HFFc6 (cell line): ENCODE data around the gene LYL1. TPM values are rescaled to one million over a fixed set of nuclear protein-coding genes. Genes with fewer than 3 reads are reported as not detected.

ENCODE experiments used
- DNase-seq: peaks from one replicate; pipeline ENCODE4 v3.0.0-alpha.2; 2018
- H3K27ac Mint-ChIP-seq: 2 replicates; pipeline ENCODE4 v1.8.0; 2020; ENCODE audit warnings: mild to moderate bottlenecking, mixed read lengths
- H3K27me3 Mint-ChIP-seq: 2 replicates; pipeline ENCODE4 v1.8.0; 2021; ENCODE audit warnings: mild to moderate bottlenecking, moderate library complexity, mixed read lengths; ENCODE audit not compliant: insufficient read depth
- H3K36me3 Mint-ChIP-seq: 2 replicates; pipeline ENCODE4 v1.8.0; 2021; ENCODE audit warnings: low read depth, mixed read lengths
- H3K4me1 Mint-ChIP-seq: 2 replicates; pipeline ENCODE4 v1.8.0; 2020; ENCODE audit warnings: low read depth, mixed read lengths
- H3K4me3 Mint-ChIP-seq: 2 replicates; pipeline ENCODE4 v1.8.0; 2020; ENCODE audit warnings: mild to moderate bottlenecking, moderate library complexity, mixed read lengths
- H3K9me3 Mint-ChIP-seq: 2 replicates; pipeline ENCODE4 v1.8.0; 2020; ENCODE audit warnings: mild to moderate bottlenecking, mixed read lengths
- CTCF ChIP-seq: fragments of 200-600 bp; sonication (generic); IDR thresholded peaks from 2 replicates; pipeline ENCODE4 v1.5.0; 2021; ENCODE audit warnings: antibody characterized with exemption, mild to moderate bottlenecking
- total RNA-seq, 6 experiments: library from RNA; stranded (reverse); fragmentation: NEBNext Ultra II Directional; extraction: Animal tissue kit (Norgen Biotek cat#: 25700); gene quantifications; 2 replicates in 1 of 6; 3 replicates in 5 of 6; pipeline ENCODE4 v1.2.3, GENCODE V29; 2021

LYL1 gene
- total RNA-seq, 6 experiments from 2014 or later: 1.5 to 5.1 (median 4.2) TPM

DNA sequence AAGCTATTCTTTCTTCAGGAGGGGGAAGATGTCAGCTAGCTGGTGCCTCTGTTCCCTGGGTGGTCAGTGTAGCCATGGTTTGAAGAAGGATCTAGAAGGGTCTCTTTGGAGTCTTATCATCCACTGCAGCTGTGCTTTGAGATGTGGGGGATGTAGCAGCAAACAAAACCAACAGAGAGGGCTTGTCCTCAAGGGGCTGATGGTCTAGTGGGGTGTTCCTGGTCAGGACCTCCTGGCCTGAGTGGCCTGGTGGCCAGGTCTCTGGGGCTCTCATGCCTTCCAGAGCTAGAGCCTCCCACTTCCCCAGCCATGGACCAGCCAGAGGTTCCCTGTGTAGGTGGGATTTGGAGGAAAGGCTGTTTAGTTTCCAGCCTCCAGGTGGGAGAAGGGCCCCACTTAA is 40.3 kb downstream of the LYL1 start:
- peaks cover 52% of the 10 kb centered on the region for H3K4me1 Mint-ChIP-seq
- no peak for DNase-seq
- H3K9me3 Mint-ChIP-seq: no peaks in the 10 kb centered on the region
- peaks cover 3% of the 10 kb centered on the region; the same call in 1 of the 2 replicates for H3K27me3 Mint-ChIP-seq
- no peak overlapping the region for H3K27ac Mint-ChIP-seq
- no peak for TF ChIP-seq CTCF
- H3K36me3 Mint-ChIP-seq: no peaks in the 10 kb centered on the region
- H3K4me3 Mint-ChIP-seq: no peak overlapping the region

DNA sequence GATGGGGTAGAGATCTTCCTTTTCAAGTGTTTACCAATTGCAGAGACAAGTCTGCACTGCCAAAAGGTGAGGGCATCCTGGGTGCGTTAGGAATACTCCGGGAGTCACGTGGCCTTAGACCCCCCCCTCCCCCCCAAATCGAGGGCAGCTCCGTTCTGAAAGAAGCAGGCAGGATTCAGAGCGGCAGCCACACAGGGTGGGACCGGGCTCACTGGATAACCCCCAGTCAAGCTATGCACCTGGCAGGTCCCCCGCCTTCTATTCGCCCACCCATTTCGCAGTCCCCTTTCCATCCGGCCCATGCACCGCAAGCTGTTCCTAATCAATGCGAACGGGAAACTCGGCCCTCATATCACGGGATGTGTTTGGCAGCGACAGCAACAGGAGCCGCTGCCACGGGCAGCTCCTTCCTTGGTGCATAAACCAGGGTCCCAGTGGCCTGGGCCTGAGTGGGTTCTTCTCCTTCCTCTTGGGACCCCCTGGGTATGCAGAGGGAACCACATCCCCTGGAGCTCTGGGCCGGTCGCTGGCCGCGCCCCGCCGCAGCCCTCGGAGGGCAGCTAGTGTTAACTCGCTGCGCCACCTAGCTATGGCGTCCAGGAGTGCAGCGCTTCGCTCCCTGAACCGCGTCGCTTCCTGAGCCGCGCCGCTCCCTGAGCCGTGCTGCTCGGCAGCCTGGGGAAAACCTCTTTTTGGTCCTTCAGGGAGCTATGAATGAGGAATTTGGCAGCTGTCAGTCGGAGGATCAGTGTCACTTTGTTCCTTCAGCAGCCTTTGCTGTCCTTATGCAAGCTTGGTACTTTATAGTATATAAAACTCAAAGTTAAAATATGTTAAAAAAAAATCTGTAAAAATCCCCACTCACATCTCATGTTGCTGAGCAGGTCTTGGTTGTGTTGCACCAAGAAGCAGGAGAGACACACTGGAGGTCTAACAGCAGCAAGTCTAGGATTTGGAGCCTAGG is 41.4 kb downstream of the LYL1 start:
- H3K4me3 Mint-ChIP-seq: peak overlapping the region; percentile 74
- no peaks in the 10 kb centered on the region for H3K9me3 Mint-ChIP-seq
- H3K27ac Mint-ChIP-seq: peak overlapping the region; percentile 83
- no peaks in the 10 kb centered on the region for H3K36me3 Mint-ChIP-seq
- peaks cover 62% of the 10 kb centered on the region for H3K4me1 Mint-ChIP-seq
- DNase-seq: peak; percentile 48
- H3K27me3 Mint-ChIP-seq: peaks cover 3% of the 10 kb centered on the region; the same call in 1 of the 2 replicates
- TF ChIP-seq CTCF: peak; percentile 97

GRCh38 chr19:13060233-13060963 is 42.3 kb downstream of the LYL1 start:
- no peaks in the 10 kb centered on the region for H3K9me3 Mint-ChIP-seq
- H3K4me1 Mint-ChIP-seq: peaks cover 71% of the 10 kb centered on the region
- TF ChIP-seq CTCF: no peak
- peak overlapping the region; percentile 83 for H3K27ac Mint-ChIP-seq
- H3K36me3 Mint-ChIP-seq: no peaks in the 10 kb centered on the region
- peak overlapping the region; percentile 74 for H3K4me3 Mint-ChIP-seq
- peaks cover 2% of the 10 kb centered on the region; the same call in 1 of the 2 replicates for H3K27me3 Mint-ChIP-seq
- DNase-seq: peak; percentile 33

GRCh38 chr19:13058951-13059660 is 43.6 kb downstream of the LYL1 start:
- TF ChIP-seq CTCF: no peak; the same call in 1 of the 2 replicates
- Mint-ChIP-seq H3K4me1 (peaks cover 82% of the 10 kb centered on the region), H3K27me3 (peaks cover 2% of the 10 kb centered on the region; the same call in 1 of the 2 replicates), H3K27ac (peak overlapping the region; percentile 53; the same call in 1 of the 2 replicates), H3K4me3 (no peak overlapping the region), H3K36me3 (no peaks in the 10 kb centered on the region), H3K9me3 (no peaks in the 10 kb centered on the region)
- DNase-seq: no peak

- H3K9me3 Mint-ChIP-seq: no peaks in the 10 kb centered on the region
- H3K27me3 Mint-ChIP-seq: peaks cover 2% of the 10 kb centered on the region
- H3K4me1 Mint-ChIP-seq: peaks cover 84% of the 10 kb centered on the region
- no peak overlapping the region; the same call in 1 of the 2 replicates for H3K27ac Mint-ChIP-seq
- no peak for DNase-seq
- H3K36me3 Mint-ChIP-seq: no peaks in the 10 kb centered on the region
- no peak overlapping the region for H3K4me3 Mint-ChIP-seq
- TF ChIP-seq CTCF: no peak
Measured at GRCh38 chr19:13057744-13058143, 44.9 kb downstream of the LYL1 start.
